HG02981 (cell line): ENCODE results near the gene PCDHGA2.

ENCODE experiments used
- ATAC-seq: cut with Tn5 transposase; IDR thresholded peaks from one replicate; pipeline ENCODE4 v1.9.1; 2021; ENCODE audit warnings: mild to moderate bottlenecking, moderate library complexity; ENCODE audit not compliant: unreplicated experiment

PCDHGA2 gene

DNA sequence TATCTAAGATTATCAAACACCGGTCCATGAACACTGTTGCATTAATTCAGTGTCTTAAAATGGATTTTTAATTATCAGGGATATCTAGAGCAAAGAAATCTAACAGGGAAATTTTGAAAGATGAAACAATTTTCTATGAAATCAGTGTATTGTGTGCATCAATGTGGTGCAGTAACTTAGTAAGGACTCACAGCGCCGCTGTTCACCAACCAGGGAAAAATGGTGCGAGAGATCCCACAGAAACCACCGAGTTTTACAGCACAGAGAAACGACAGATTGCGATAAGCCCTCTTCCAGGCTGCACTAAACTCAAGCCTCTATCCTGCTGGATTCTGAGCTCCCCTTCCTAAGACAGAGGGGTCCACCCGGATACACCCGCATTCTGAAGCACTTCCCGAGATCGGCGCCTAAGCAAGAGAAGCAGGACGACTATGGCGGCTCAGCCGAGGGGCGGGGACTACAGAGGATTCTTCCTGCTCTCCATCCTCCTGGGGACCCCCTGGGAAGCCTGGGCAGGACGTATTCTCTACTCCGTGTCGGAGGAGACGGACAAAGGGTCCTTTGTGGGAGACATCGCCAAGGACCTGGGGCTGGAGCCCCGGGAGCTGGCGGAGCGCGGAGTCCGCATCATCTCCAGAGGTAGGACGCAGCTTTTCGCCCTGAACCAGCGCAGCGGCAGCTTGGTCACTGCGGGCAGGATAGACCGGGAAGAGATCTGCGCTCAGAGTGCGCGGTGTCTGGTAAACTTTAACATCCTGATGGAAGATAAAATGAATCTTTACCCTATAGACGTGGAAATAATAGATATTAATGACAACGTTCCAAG is 44.1 kb downstream of the PCDHGA2 start, which contains the start of gene PCDHGA7:
TSS of gene PCDHGA7 (plus strand) at position 274 of the 826 bp plus-strand sequence. CDS start at position 432, 158 bp downstream.
- ATAC-seq, result no peak

GRCh38 chr5:141383345-141383744 is 44.8 kb downstream of the PCDHGA2 start:
- ATAC-seq, result no peak

DNA sequence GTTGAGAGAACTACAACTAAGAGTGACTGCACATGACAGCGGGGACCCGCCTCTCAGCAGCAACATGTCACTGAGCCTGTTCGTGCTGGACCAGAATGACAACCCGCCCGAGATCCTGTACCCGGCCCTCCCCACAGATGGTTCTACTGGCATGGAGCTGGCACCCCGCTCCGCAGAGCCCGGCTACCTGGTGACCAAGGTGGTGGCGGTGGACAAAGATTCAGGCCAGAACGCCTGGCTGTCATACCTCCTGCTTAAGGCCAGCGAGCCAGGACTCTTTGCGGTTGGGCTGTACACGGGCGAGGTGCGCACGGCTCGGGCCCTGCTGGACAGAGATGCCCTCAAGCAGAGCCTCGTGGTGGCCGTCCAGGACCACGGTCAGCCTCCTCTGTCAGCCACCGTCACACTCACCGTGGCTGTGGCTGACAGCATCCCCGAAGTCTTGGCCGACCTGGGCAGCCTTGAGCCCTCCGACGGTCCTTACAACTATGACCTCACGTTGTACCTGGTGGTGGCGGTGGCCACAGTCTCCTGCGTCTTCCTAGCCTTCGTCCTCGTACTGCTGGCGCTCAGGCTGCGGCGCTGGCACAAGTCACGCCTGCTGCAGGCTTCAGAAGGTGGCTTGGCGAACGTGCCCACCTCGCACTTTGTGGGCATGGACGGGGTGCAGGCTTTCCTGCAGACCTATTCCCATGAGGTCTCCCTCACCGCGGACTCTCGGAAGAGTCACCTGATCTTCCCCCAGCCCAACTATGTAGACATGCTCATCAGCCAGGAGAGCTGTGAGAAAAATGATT is 46.1 kb downstream of the PCDHGA2 start:
- ATAC-seq, result no peak

DNA sequence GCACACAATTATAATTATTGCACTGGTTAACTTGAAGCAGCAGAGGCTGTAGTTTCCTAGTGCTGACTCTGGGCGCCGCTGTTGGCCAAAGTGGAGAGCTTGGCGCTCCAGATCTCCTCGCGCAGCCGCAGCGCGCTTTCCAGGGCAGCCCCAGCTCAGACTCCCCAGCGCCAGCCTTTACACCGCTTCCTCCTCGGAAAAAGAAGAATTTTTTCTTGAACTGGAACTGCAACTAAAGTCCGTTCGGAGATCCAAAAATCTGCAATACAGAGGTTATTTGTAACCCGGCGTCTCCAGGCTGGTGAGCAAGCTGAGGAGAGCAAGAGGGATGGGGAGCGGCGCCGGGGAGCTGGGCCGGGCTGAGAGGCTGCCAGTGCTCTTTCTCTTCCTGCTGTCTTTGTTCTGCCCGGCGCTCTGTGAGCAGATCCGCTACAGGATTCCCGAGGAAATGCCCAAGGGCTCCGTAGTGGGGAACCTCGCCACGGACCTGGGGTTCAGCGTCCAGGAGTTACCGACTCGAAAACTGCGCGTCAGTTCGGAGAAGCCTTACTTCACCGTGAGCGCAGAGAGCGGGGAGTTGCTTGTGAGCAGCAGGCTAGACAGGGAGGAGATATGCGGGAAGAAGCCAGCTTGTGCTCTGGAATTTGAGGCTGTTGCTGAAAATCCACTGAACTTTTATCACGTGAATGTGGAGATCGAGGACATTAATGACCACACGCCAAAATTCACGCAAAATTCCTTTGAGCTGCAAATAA is 49.2 kb downstream of the PCDHGA2 start, which contains the start of gene PCDHGB4:
TSS of gene PCDHGB4 (plus strand) at position 142 of the 755 bp plus-strand sequence. CDS start at position 329, 187 bp downstream.
- peak; percentile 47 for ATAC-seq

DNA sequence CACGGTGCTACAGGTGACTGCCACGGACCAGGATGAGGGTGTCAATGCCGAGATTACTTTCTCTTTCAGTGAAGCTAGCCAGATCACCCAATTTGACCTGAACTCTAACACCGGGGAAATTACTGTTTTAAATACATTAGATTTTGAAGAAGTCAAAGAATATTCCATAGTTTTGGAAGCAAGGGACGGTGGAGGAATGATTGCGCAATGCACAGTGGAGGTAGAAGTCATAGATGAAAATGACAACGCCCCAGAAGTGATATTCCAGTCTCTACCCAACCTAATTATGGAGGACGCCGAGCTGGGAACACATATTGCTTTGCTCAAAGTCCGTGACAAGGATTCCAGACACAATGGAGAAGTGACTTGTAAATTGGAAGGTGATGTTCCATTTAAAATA is 50.1 kb downstream of the PCDHGA2 start:
- ATAC-seq, result no peak

- no peak for ATAC-seq
Observed at GRCh38 chr5:141389153-141390042, 50.8 kb downstream of the PCDHGA2 start.

- ATAC-seq, result no peak
Observed at GRCh38 chr5:141392429-141393198, 54.1 kb downstream of the PCDHGA2 start, which contains the start of gene PCDHGA8. TSS of gene PCDHGA8 (plus strand) at chr5:141392633. CDS start at chr5:141392814, 181 bp downstream.
